Measurements from ENCODE around the gene BIRC7.

The BIRC7 gene

GRCh38 chr20:63284544-63284949 is 48.8 kb downstream of the BIRC7 start:
- FAIRE-seq, result no peak

DNA sequence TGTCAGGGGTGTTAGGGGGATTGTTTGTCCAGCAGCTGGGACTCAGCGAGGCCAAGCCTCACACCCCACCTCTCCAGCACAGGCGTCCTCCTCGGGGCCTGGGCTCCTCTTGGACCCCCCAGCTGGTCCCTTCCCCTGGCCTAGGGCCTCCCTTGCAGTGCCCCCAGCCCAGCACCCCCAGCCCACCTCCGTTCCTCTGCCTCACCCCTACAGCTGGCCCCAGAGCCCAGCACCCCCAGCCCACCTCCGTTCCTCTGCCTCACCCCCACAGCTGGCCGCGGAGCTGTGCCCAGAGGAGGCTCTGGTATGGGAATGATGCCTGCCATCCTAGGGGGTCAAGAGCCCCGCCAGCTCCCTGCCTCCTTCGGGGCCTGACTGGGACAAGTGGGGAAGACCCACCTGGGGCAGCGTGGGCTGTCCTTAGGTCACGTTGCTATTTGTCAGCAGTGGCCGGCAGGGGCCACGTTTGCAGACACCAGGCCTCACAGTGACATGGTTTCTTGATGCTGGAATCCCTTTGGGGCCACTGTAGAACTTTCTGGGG is 49.3 kb downstream of the BIRC7 start:
- FAIRE-seq, result no peak

DNA sequence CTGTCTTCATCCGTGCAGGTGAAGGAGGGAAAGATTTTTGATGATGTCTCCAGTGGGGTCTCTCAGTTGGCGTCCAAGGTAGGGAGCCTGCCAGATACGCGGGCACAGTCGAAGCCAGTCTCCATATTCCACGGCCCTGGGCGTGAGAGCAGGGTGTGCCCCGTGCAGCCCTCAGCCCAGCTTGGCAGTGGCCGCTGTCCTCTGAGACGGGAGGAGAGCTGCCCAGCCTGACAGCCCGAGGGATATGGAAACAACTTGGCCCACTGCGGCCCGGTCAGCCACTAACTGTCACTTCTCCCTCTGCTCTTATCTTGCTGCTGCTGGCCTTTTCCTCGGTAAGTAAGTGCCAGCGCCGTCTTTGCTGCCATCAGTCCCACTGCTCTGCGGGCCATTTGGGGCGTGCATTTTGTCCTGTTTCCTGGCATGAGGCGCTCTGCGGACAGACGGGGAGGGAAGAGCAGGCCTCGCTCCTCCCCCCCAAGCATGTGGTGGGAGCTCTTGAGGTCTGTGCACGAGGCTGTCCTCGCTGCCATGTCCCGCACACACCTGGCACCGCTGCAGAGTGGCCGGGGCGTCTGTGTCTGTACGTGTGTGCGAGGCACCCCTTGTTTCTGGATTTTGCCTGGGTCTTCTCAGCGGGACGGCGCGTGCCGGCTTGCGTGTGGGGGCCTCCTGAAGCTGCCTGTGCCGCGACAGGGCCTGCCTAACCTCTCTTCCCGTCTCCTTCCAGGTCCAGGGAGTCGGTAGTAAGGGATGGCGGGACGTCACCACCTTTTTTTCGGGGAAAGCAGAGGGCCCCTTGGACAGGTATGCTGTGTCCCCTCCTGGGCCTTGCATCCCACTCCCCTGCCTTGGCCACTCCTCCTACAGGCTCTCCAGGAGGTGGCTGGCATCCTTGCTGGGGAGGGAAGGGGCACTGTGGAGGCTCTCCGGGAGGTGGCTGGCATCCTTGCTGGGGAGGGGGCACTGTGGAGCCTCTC is 50.2 kb downstream of the BIRC7 start:
- FAIRE-seq, result no peak

- FAIRE-seq, result no peak
Measured at GRCh38 chr20:63286781-63287696, 51.3 kb downstream of the BIRC7 start.

DNA sequence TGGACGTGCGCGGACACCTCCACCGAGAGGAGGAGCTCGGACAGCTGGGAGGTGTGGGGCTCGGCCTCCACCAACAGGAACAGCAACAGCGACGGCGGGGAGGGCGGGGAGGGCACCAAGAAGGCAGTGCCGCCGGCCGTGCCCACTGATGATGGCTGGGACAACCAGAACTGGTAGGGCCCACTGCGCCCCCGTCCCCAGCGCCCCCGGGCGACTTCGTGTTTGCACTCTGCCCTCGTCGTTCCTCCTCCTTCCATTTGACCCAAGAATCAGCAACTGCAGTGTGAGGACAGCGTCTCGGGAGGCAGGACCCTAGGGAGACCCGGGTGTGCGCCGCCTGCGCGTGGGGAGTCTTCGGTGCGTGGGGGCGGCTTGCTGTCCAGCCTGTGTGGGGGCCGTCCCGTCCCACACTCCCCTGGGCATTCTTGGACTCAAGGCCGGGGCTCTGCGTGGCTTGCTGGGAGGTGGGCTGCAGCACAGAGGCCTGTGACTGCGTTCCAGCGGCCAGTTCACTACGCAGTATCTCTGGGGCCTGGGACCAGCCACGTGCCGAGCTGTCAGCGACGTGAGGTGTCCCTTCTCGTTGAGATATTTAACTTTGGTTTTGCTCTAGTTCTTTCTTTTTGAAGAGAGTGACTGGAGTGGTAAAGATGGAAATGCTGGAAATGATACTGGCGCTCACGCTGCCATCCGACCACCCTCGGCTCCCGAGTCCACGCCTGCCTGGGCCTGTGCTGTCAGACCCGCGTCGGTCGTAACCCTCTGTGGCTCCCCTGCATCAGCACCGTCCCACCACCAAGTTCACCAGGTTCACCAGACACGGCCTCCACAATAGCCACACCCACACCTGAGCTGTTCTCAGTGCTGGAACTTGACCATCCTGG is 52.2 kb downstream of the BIRC7 start:
- FAIRE-seq, result no peak

DNA sequence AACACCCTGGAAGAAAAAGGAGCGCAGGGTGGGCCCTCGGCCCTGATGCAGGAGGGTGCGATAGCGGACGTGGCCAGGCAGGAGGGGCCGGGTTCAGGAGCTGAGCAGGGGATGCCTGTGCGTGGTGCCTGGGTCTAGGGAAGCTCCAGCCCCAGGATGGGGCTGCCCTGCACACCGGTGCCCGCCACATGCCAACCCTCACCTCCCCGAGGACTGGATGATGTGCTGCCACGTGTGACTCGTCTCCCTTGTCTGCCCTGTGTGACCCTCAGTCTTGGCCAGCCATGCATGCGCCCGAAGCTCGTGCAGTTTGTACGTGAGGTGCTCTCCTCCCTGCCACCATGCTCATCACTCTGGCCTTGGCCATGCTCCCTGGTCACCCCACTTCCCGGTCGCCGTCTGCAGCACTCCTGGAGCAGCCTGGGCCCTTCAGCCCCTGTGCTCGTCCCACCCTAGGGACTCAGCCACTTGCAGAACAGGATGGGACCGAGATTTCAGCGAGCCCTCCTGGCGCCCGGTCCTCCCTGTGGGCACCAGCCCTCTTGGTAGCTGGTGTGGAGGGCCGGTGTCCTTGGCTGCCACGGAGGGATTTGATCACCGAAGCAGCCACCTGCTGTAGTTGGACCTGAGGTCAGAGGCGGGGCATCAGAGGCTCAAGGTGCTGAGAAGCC is 53.0 kb downstream of the BIRC7 start:
- FAIRE-seq, result no peak

DNA sequence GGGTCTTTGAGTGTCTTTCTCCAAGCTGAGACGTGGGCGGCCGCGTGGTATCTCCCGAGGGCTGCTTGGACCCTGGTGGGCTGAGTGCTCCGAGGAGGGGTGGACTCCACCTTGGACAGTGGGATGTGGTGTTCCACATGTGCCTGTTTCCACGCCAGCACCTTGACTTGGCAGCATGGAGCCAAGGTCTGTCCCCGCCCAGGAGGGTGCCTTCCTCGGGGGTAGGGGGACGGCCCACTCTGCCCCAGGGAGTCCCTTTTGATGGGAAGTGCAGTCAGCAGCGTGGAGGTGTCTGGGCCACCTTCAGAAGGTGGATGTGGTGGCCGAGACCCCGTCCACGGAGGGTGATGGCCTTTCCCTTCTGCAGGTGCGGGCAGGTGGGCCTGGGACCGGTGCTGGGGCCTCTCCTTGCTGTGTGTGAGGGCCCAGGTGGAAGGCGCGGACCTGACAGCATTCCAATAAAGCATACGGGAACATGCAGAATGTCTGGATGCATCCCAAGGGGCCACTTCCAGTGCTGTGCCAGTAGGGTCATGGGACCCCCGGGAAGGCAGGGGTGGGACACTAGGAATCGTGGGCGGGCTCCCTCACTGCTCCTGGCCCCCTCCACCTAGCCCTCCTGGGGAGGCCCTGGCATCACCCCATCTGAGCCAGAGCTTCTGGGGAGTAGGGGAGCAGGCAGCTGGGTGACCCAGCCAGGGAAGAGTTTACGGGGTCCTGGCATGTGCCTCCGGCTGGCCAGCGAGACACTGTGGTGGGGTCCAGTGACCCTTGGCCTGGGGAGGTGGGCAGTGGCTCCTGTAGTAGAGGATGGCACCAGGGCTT is 53.8 kb downstream of the BIRC7 start:
- FAIRE-seq, result no peak

Measured in G401.6 (cell line).